ENCODE measurements around the gene DENND2D.

GRCh38 chr1:111201275-111202090 lies 1.0 kb upstream of the DENND2D start:
- TF ChIP-seq CTCF (IDR thresholded peaks at IDR 0.05; ENCODE audit: low read length) (no peak), EZH2 (IDR thresholded peaks at IDR 0.05; ENCODE audit: borderline replicate concordance, low read length) (no peak)

All from OCI-LY1 (cell line).